ENCODE measurements around the gene MAN2B2.

GRCh38 chr4:6529021-6529420 is 46.0 kb upstream of the MAN2B2 start:
- TF ChIP-seq RFX5 (IDR thresholded peaks at IDR 0.05; ENCODE audit: low read depth, low read length) (no peak), CTCF (conservative IDR thresholded peaks at IDR 0.05; ENCODE audit: low read depth, low read length) (no peak), CEBPB (IDR thresholded peaks at IDR 0.05; ENCODE audit: low read depth, low read length) (no peak), MAFK (IDR thresholded peaks at IDR 0.05; ENCODE audit: low read depth, low read length) (no peak), POLR2A (IDR thresholded peaks at IDR 0.05; ENCODE audit: low read depth, low read length) (no peak), MAZ (IDR thresholded peaks at IDR 0.05; ENCODE audit: borderline replicate concordance, low read depth, low read length) (no peak), BHLHE40 (IDR thresholded peaks at IDR 0.05; ENCODE audit: low read depth, low read length) (no peak), RCOR1 (IDR thresholded peaks at IDR 0.05; ENCODE audit: insufficient replicate concordance, low read length) (no peak), RAD21 (IDR thresholded peaks at IDR 0.05; ENCODE audit: low read length) (no peak), SMC3 (IDR thresholded peaks at IDR 0.05; ENCODE audit: low read depth, low read length) (no peak), FOS (IDR thresholded peaks at IDR 0.05; ENCODE audit: low read depth, low read length) (no peak), MXI1 (IDR thresholded peaks at IDR 0.05; ENCODE audit: borderline replicate concordance, low read depth, low read length) (no peak)
- TF ChIP-seq, protein P1, sequence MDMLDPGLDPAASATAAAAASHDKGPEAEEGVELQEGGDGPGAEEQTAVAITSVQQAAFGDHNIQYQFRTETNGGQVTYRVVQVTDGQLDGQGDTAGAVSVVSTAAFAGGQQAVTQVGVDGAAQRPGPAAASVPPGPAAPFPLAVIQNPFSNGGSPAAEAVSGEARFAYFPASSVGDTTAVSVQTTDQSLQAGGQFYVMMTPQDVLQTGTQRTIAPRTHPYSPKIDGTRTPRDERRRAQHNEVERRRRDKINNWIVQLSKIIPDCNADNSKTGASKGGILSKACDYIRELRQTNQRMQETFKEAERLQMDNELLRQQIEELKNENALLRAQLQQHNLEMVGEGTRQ (IDR thresholded peaks at IDR 0.05; ENCODE audit: low read depth, low read length), result no peak

Measured in IMR-90 (cell line).